K562 (cell line): ENCODE results near the gene KRTCAP2. TPM values are rescaled to one million over a fixed set of nuclear protein-coding genes. Genes with fewer than 3 reads are reported as not detected.

Experiments used
- ADNP ChIP-seq: fragments of 200-800 bp; sonication (Bioruptor generic); IDR thresholded peaks from 2 replicates; pipeline ENCODE4 v1.6.1; 2016; ENCODE audit warnings: missing genetic modification characterization, missing compliant biosample characterization
- BRD4 ChIP-seq: fragments of 200-600 bp; sonication (generic); IDR thresholded peaks from 2 replicates; pipeline ENCODE4 v1.6.1; 2017; ENCODE audit warnings: inconsistent platforms
- FUS ChIP-seq: fragments of 200-400 bp; formaldehyde crosslinking; optimal IDR thresholded peaks from 2 replicates; pipeline ENCODE3; 2017; ENCODE audit warnings: low read depth, low read length
- HDAC8 ChIP-seq: fragments of 450-650 bp; IDR thresholded peaks from 2 replicates; pipeline ENCODE4 v1.6.1; 2016; ENCODE audit warnings: mild to moderate bottlenecking, missing genetic modification characterization, moderate library complexity, missing compliant biosample characterization
- HSF4 ChIP-seq: fragments of 250-450 bp; sonication (Bioruptor Pico); IDR thresholded peaks from 2 replicates; pipeline ENCODE4 v2.1.2; 2022; ENCODE audit warnings: mild to moderate bottlenecking, moderate library complexity, borderline replicate concordance
- KHSRP ChIP-seq: fragments of 450-650 bp; IDR thresholded peaks from 2 replicates; pipeline ENCODE4 v1.6.1; 2017
- KLF1 ChIP-seq: fragments of 450-650 bp; IDR thresholded peaks from 2 replicates; pipeline ENCODE4 v1.6.1; 2016; ENCODE audit warnings: missing genetic modification characterization, missing compliant biosample characterization
- KLF16 ChIP-seq: IDR thresholded peaks from 2 replicates; pipeline ENCODE4 v1.6.1; 2016; ENCODE audit warnings: antibody characterized with exemption
- MTA1 ChIP-seq: fragments of 450-650 bp; IDR thresholded peaks from 2 replicates; pipeline ENCODE4 v1.6.1; 2017; ENCODE audit warnings: borderline replicate concordance
- POLR2A ChIP-seq: fragments of 450-650 bp; conservative IDR thresholded peaks from 2 replicates; pipeline ENCODE4 v1.6.1; 2016
- RB1 ChIP-seq: fragments of 450-650 bp; IDR thresholded peaks from 2 replicates; pipeline ENCODE4 v1.6.1; 2017; ENCODE audit warnings: low read depth, mild to moderate bottlenecking
- RBM17 ChIP-seq: fragments of 200-400 bp; formaldehyde crosslinking; IDR thresholded peaks from 2 replicates; pipeline ENCODE4 v1.6.1; 2017; ENCODE audit warnings: low read depth, mild to moderate bottlenecking, low read length, borderline replicate concordance
- SFPQ ChIP-seq: fragments of 200-400 bp; formaldehyde crosslinking; IDR thresholded peaks from 2 replicates; pipeline ENCODE4 v1.6.1; 2017; ENCODE audit warnings: mild to moderate bottlenecking, low read depth, low read length, moderate library complexity
- SMARCB1 ChIP-seq: IDR thresholded peaks from 2 replicates; pipeline ENCODE4 v1.6.1; 2011; ENCODE audit warnings: improper control_type of control experiment, low read depth; ENCODE audit not compliant: insufficient read length
- TFAM ChIP-seq: fragments of 250-450 bp; sonication (Bioruptor Pico); conservative IDR thresholded peaks from 2 replicates; pipeline ENCODE4 v1.5.0; 2021; ENCODE audit warnings: mild to moderate bottlenecking, moderate library complexity
- ZNF134 ChIP-seq: fragments of 250-450 bp; sonication (Bioruptor Pico); conservative IDR thresholded peaks from 2 replicates; pipeline ENCODE4 v1.4.0; 2020
- ZNF212 ChIP-seq: fragments of 450-650 bp; formaldehyde crosslinking; IDR thresholded peaks from 2 replicates; pipeline ENCODE4 v1.4.0; 2020; ENCODE audit warnings: mild to moderate bottlenecking
- ZNF232 ChIP-seq: sonication (generic); formaldehyde crosslinking; IDR thresholded peaks from 2 replicates; pipeline ENCODE4 v1.8.0; 2022; ENCODE audit warnings: mild to moderate bottlenecking, missing genetic modification reagents
- ZNF57 ChIP-seq: fragments of 450-650 bp; formaldehyde crosslinking; IDR thresholded peaks from 2 replicates; pipeline ENCODE4 v1.4.0; 2020; ENCODE audit warnings: mild to moderate bottlenecking, moderate library complexity
- ZNF778 ChIP-seq: fragments of 450-650 bp; formaldehyde crosslinking; IDR thresholded peaks from 2 replicates; pipeline ENCODE4 v1.4.0; 2020; ENCODE audit warnings: mild to moderate bottlenecking, moderate library complexity
- polyA plus RNA-seq, 8 experiments: library from polyadenylated mRNA; depleted of rRNA in 4 of 8; stranded (reverse) in 5 of 8; unstranded in 3 of 8; fragments of >200 nt; fragmentation: Nextera tagmentation in 2 of 8; fragmentation: Illumina TruSeq in 1 of 8; extraction: Ambion mirVana in 2 of 8; extraction: Trizol in 1 of 8; gene quantifications; 2 replicates each; pipeline versions ENCODE4 v1.2.1 to v1.2.3, GENCODE V29; 2011 to 2014; ENCODE audit warnings: inconsistent platforms in 1 of 8, missing spikeins in 1 of 8
- total RNA-seq, 7 experiments: library from RNA; depleted of rRNA in 6 of 7; stranded (reverse); fragments of >200 nt in 6 of 7; fragmentation: Illumina TruSeq in 2 of 7; extraction: Trizol in 2 of 7; gene quantifications; 2 replicates each; pipeline versions ENCODE4 v1.2.1 to v1.2.3, GENCODE V29; 2011 to 2021; ENCODE audit warnings: low replicate concordance in 1 of 7
- TF ChIP-seq, protein P1 (sequence below): sonication (generic); formaldehyde crosslinking; IDR thresholded peaks from 2 replicates; pipeline ENCODE4 v1.9.0; 2022; ENCODE audit warnings: mild to moderate bottlenecking, missing genetic modification reagents
- TF ChIP-seq, protein P2 (sequence below): fragments of 450-650 bp; formaldehyde crosslinking; IDR thresholded peaks from 2 replicates; pipeline ENCODE4 v1.4.0; 2022; ENCODE audit warnings: mild to moderate bottlenecking, moderate library complexity
- TF ChIP-seq, protein P3 (sequence below): fragments of 250-450 bp; sonication (Bioruptor Pico); IDR thresholded peaks from 2 replicates; pipeline ENCODE4 v1.4.0; 2020; ENCODE audit warnings: mild to moderate bottlenecking, moderate library complexity
- TF ChIP-seq, protein P4 (sequence below): fragments of 250-450 bp; sonication (Bioruptor Pico); IDR thresholded peaks from 2 replicates; pipeline ENCODE4 v1.5.0; 2020; ENCODE audit warnings: mild to moderate bottlenecking

KRTCAP2 gene
- total and polyA plus RNA-seq, 9 of the 15 experiments (the other 6 are each of a cell fraction or from before 2014, with no cell fraction given), result 126 to 436 (median 244) TPM

DNA sequence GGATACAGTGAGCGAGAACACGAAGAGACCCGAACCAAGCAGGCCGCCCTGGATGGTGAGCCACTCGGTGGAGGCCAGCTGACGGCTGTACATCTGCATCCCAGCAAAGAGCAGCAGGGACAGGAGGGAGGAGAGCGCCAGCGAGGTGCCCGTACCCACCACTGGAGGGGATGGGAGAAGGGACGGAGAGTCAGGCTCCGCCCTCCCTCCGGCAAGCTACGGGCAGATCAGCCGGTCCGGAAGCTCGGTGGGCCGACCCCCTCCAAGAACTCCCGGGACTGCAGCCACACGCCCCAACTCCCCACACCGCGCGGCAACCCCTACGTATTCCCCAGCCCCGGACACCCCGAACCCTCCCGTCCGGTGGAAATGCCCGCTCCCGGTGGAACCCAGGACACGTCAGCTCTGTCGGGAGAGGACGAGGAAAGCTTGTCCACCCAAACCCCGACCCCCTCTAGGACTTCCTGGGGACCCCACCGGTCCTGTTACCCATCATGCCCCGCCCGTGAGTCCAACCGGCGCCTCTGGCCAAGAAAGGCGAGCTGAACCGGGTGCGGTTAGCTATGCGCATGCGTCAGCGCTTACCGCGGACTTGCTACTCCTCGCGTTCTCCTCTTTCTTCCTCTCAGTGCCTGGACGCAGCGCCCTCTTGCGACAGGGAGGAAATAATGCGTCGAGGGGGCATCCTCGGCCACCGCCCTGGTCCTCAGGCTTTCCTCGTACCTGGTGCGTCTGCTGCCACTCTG, at the start of gene KRTCAP2 (continued):
- no peak for TF ChIP-seq ZNF232 (CRISPR knock-in tag)
- TF ChIP-seq KLF1 (tag), result no peak
- no peak for TF ChIP-seq FUS
- no peak for TF ChIP-seq ZNF57 (CRISPR knock-in tag)
- TF ChIP-seq MTA1, result peak; percentile 39; the same call in 1 of the 2 replicates
- TF ChIP-seq RB1, result peak; percentile 76; the same call in 1 of the 2 replicates
- TF ChIP-seq, protein P1, sequence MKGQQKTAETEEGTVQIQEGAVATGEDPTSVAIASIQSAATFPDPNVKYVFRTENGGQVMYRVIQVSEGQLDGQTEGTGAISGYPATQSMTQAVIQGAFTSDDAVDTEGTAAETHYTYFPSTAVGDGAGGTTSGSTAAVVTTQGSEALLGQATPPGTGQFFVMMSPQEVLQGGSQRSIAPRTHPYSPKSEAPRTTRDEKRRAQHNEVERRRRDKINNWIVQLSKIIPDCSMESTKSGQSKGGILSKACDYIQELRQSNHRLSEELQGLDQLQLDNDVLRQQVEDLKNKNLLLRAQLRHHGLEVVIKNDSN (CRISPR knock-in tag), result no peak
- TF ChIP-seq, protein P2, sequence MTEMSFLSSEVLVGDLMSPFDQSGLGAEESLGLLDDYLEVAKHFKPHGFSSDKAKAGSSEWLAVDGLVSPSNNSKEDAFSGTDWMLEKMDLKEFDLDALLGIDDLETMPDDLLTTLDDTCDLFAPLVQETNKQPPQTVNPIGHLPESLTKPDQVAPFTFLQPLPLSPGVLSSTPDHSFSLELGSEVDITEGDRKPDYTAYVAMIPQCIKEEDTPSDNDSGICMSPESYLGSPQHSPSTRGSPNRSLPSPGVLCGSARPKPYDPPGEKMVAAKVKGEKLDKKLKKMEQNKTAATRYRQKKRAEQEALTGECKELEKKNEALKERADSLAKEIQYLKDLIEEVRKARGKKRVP (CRISPR knock-in tag), result no peak; the same call in 1 of the 2 replicates
- TF ChIP-seq ZNF134 (CRISPR knock-in tag), result no peak
- TF ChIP-seq ZNF778, result no peak
- no peak for TF ChIP-seq KHSRP
- no peak for TF ChIP-seq TFAM (CRISPR knock-in tag)
- TF ChIP-seq SFPQ, result no peak
- TF ChIP-seq, protein P3, sequence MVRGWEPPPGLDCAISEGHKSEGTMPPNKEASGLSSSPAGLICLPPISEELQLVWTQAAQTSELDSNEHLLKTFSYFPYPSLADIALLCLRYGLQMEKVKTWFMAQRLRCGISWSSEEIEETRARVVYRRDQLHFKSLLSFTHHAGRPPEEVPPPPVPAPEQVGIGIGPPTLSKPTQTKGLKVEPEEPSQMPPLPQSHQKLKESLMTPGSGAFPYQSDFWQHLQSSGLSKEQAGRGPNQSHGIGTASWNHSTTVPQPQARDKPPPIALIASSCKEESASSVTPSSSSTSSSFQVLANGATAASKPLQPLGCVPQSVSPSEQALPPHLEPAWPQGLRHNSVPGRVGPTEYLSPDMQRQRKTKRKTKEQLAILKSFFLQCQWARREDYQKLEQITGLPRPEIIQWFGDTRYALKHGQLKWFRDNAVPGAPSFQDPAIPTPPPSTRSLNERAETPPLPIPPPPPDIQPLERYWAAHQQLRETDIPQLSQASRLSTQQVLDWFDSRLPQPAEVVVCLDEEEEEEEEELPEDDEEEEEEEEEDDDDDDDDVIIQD (CRISPR knock-in tag), result no peak
- peak; percentile 93 for TF ChIP-seq POLR2A
- no peak for TF ChIP-seq BRD4
- TF ChIP-seq ADNP (tag), result no peak
- peak; percentile 41; the same call in 1 of the 2 replicates for TF ChIP-seq KLF16
- TF ChIP-seq, protein P4, sequence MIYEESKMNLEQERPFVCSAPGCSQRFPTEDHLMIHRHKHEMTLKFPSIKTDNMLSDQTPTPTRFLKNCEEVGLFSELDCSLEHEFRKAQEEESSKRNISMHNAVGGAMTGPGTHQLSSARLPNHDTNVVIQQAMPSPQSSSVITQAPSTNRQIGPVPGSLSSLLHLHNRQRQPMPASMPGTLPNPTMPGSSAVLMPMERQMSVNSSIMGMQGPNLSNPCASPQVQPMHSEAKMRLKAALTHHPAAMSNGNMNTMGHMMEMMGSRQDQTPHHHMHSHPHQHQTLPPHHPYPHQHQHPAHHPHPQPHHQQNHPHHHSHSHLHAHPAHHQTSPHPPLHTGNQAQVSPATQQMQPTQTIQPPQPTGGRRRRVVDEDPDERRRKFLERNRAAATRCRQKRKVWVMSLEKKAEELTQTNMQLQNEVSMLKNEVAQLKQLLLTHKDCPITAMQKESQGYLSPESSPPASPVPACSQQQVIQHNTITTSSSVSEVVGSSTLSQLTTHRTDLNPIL, result no peak
- TF ChIP-seq HDAC8, result no peak
- no peak for TF ChIP-seq SMARCB1
- no peak for TF ChIP-seq ZNF212 (CRISPR knock-in tag)
- TF ChIP-seq RBM17, result no peak
- TF ChIP-seq HSF4 (CRISPR knock-in tag), result no peak
